B cell (primary cell): ENCODE results near the gene PHRF1. TPM values are rescaled to one million over a fixed set of nuclear protein-coding genes. Genes with fewer than 3 reads are reported as not detected.

Source experiments
- ATAC-seq: fragments of 200-7000 bp; cut with Tn5 transposase; one replicate; pipeline ENCODE4 v1.10.0; 2021; ENCODE audit warnings: low read depth, mild to moderate bottlenecking, moderate number of reproducible peaks, moderate library complexity
- CTCF ChIA-PET: fragments of 350-600 bp; sonication (Branson Sonifier 250); formaldehyde crosslinking; loops from one replicate; lab custom pipeline; 2021; ENCODE audit warnings: antibody characterized with exemption, inconsistent platforms; lab: Charles Lee
- POLR2A ChIA-PET: fragments of 350-600 bp; sonication (Branson Sonifier 250); formaldehyde crosslinking; loops from one replicate; lab custom pipeline; 2021; ENCODE audit warnings: antibody characterized with exemption; lab: Charles Lee
- DNase-seq: peaks from one replicate; pipeline ENCODE4 v3.0.0; 2013
- H2AFZ ChIP-seq: 2 replicates; pipeline ENCODE4 v1.6.1; 2012; ENCODE audit warnings: mild to moderate bottlenecking, low read depth, low read length; ENCODE audit not compliant: insufficient read depth, poor library complexity, severe bottlenecking
- H3K27ac ChIP-seq, 2 donors: 1 replicate in 1 of 2; 2 replicates in 1 of 2; pipeline ENCODE4 v1.5.1; 2012 to 2013; ENCODE audit warnings: low read length in 2 of 2, mild to moderate bottlenecking in 2 of 2, moderate library complexity in 1 of 2
- H3K27me3 ChIP-seq, 4 experiments: fragments of 200-600 bp in 1 of 4; sonication (generic) in 1 of 4; replicated peaks in 1 of 4; 1 replicate in 2 of 4; 2 replicates in 2 of 4; pipeline versions ENCODE4 v1.6.1 to v1.7.0; 2013 to 2016; ENCODE audit warnings: low read length in 3 of 4, mild to moderate bottlenecking in 2 of 4, mixed read lengths in 1 of 4, moderate library complexity in 1 of 4; ENCODE audit not compliant: insufficient read depth in 4 of 4, control insufficient read depth in 3 of 4; ENCODE audit errors: control extremely low read depth in 1 of 4
- H3K36me3 ChIP-seq, 2 experiments: replicated peaks in 1 of 2; 1 replicate in 1 of 2; 2 replicates in 1 of 2; pipeline versions ENCODE4 v1.6.1 to v1.7.1; 2013; ENCODE audit warnings: low read length in 1 of 2; ENCODE audit not compliant: insufficient read depth in 2 of 2, control insufficient read depth in 1 of 2; ENCODE audit errors: control extremely low read depth in 1 of 2, extremely low read depth in 1 of 2
- H3K4me1 ChIP-seq, 2 donors: fragments of 200-600 bp in 1 of 2; sonication (generic) in 1 of 2; 1 replicate in 1 of 2; 2 replicates in 1 of 2; pipeline versions ENCODE4 v1.5.1 to v1.6.1; 2013 to 2017; ENCODE audit warnings: low read length in 2 of 2; ENCODE audit not compliant: control insufficient read depth in 2 of 2, insufficient read depth in 2 of 2
- H3K4me2 ChIP-seq: replicated peaks from 2 replicates; pipeline ENCODE3; 2012; ENCODE audit warnings: mild to moderate bottlenecking, low read depth, low read length; ENCODE audit not compliant: poor library complexity, severe bottlenecking
- H3K4me3 ChIP-seq, 5 experiments: fragments of 200-600 bp in 1 of 5; sonication (generic) in 1 of 5; 1 replicate in 3 of 5; 2 replicates in 2 of 5; pipeline versions ENCODE4 v1.5.1 to v1.7.0; 2011 to 2016; ENCODE audit warnings: low read length in 4 of 5, mild to moderate bottlenecking in 4 of 5, low read depth in 2 of 5, control low read depth in 1 of 5, moderate library complexity in 1 of 5; ENCODE audit not compliant: insufficient read depth in 1 of 5; ENCODE audit errors: control extremely low read depth in 1 of 5, extremely low read depth in 1 of 5
- H3K79me2 ChIP-seq: fragments of 200-600 bp; sonication (generic); one replicate; pipeline ENCODE4 v1.6.0; 2016; ENCODE audit warnings: low read length; ENCODE audit not compliant: control insufficient read depth, insufficient read depth
- H3K9ac ChIP-seq: fragments of 200-600 bp; sonication (generic); 2 replicates; pipeline ENCODE4 v1.6.1; 2017; ENCODE audit warnings: mild to moderate bottlenecking, low read length, moderate library complexity
- H3K9me3 ChIP-seq, 3 donors: one replicate each; pipeline versions ENCODE4 v1.6.1 to v1.7.1; 2013; ENCODE audit warnings: low read length in 2 of 3; ENCODE audit not compliant: control insufficient read depth in 2 of 3, insufficient read depth in 1 of 3; ENCODE audit errors: control extremely low read depth in 1 of 3
- H4K20me1 ChIP-seq: 2 replicates; pipeline ENCODE4 v1.6.0; 2012; ENCODE audit warnings: mild to moderate bottlenecking, low read length; ENCODE audit not compliant: insufficient read depth, control insufficient read depth, poor library complexity, severe bottlenecking
- H3K27ac Mint-ChIP-seq: one replicate; pipeline ENCODE4 v1.8.0; 2021; ENCODE audit warnings: mixed read lengths
- H3K27me3 Mint-ChIP-seq: one replicate; pipeline ENCODE4 v1.8.0; 2021; ENCODE audit warnings: mixed read lengths
- H3K4me1 Mint-ChIP-seq: one replicate; pipeline ENCODE4 v1.8.0; 2021; ENCODE audit warnings: mixed read lengths
- H3K4me3 Mint-ChIP-seq: one replicate; pipeline ENCODE4 v1.8.0; 2021; ENCODE audit warnings: mixed read lengths
- H3K9me3 Mint-ChIP-seq: one replicate; pipeline ENCODE4 v1.8.0; 2022; ENCODE audit warnings: mixed read lengths; ENCODE audit not compliant: insufficient read depth
- EZH2 ChIP-seq: IDR thresholded peaks from 2 replicates; pipeline ENCODE4 v1.6.1; 2012; ENCODE audit warnings: borderline replicate concordance, low read depth, mild to moderate bottlenecking, moderate library complexity, low read length; ENCODE audit not compliant: insufficient read depth, poor library complexity, severe bottlenecking
- WGBS: methylation state at CpG from one replicate; pipeline ENCODE4 v1.1.5; 2013; ENCODE audit warnings: missing lambda C conversion rate; ENCODE audit not compliant: insufficient coverage; 5-methylcytosine and 5-hydroxymethylcytosine counted together
- intact Hi-C: fragments of 100-400 bp; cut with micrococcal nuclease; formaldehyde crosslinking; loops from one replicate; pipeline ENCODE4 v1.10.0; 2022
- polyA plus RNA-seq: library from polyadenylated mRNA; depleted of rRNA; stranded (reverse); fragments of >200 nt; gene quantifications from 2 replicates; pipeline ENCODE4 v1.2.3, GENCODE V29; 2012
- total RNA-seq, 2 donors: library from RNA; stranded (reverse); fragments of 120-200 nt in 1 of 2; gene quantifications; 1 replicate in 1 of 2; 2 replicates in 1 of 2; pipeline versions ENCODE4 v1.2.3 to v1.2.4, GENCODE V29; 2013 to 2022
- TF ChIP-seq, protein P1 (sequence below): fragments of 200-600 bp; IDR thresholded peaks from one replicate; pipeline ENCODE4 v1.8.0; 2022; ENCODE audit warnings: antibody characterized with exemption, mild to moderate bottlenecking

Gene PHRF1
- total and polyA plus RNA-seq, 2 donors (not counting 1 experiment from before 2014, with no cell fraction given), result 22.3 to 57.9 TPM

DNA sequence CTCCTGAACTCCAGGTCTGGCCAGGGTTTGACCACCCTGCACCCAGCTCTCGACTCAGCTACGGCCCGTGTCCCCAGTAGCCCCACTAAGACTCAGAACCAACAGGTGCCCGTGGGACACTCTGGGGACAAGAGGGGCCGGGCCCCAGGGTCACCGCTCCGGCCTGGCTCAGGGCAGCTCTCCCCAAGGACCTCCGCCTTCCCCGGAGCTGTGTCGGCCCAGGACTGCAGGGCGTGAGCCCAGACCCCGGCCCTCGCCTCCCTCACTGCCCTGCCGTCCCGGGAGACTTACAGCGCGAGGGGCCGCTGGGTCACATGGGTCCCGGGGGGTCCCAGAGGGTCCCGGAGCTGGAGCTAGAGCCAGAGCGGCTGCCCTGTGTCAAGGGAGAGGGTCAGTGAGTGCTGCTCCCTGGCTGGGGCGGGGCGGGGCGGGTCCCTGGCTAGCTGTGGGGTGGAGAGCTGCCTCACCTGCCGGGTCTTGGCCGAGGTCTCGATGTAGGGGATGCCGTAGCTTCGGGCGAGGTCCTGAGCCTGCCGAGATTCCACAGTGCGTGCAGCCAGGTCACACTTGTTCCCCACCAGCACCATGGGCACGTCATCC is 43.2 kb upstream of the PHRF1 start:
- Histone ChIP-seq H3K27me3 (no peaks in the 10 kb centered on the region), H3K79me2 (peaks cover 21% of the 10 kb centered on the region), H3K4me3 (no peak overlapping the region), H3K27ac (no peak overlapping the region), H3K4me2 (no peak overlapping the region), H2AFZ (no peak overlapping the region), H3K9ac (no peak overlapping the region), H3K36me3 (peaks cover 0 to 25% of the 10 kb centered on the region in 2 experiments), H3K4me1 (peaks cover 15 to 28% of the 10 kb centered on the region in 2 donors), H3K9me3 (no peaks in the 10 kb centered on the region), H4K20me1 (peaks cover 36% of the 10 kb centered on the region)
- TF ChIP-seq EZH2, result no peak
- TF ChIP-seq, protein P1, sequence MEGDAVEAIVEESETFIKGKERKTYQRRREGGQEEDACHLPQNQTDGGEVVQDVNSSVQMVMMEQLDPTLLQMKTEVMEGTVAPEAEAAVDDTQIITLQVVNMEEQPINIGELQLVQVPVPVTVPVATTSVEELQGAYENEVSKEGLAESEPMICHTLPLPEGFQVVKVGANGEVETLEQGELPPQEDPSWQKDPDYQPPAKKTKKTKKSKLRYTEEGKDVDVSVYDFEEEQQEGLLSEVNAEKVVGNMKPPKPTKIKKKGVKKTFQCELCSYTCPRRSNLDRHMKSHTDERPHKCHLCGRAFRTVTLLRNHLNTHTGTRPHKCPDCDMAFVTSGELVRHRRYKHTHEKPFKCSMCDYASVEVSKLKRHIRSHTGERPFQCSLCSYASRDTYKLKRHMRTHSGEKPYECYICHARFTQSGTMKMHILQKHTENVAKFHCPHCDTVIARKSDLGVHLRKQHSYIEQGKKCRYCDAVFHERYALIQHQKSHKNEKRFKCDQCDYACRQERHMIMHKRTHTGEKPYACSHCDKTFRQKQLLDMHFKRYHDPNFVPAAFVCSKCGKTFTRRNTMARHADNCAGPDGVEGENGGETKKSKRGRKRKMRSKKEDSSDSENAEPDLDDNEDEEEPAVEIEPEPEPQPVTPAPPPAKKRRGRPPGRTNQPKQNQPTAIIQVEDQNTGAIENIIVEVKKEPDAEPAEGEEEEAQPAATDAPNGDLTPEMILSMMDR, result no peak
- intact Hi-C loops, result no loop called here
- ChIA-PET POLR2A (interaction anchor here (0.6 kb wide), 1 partner anchor 241 kb away, joined by 3 read pairs; no protein-coding TSS in a partner anchor), CTCF (interaction anchor here (2.2 kb wide), 1 partner anchor 14 kb away, joined by 6 read pairs; no protein-coding TSS in a partner anchor)
- Mint-ChIP-seq H3K27me3 (no peaks in the 10 kb centered on the region), H3K9me3 (no peaks in the 10 kb centered on the region), H3K27ac (no peak overlapping the region), H3K4me3 (no peak overlapping the region), H3K4me1 (peaks cover 13% of the 10 kb centered on the region)
- DNase-seq, result peak; percentile 36
- WGBS, result 97% methylated on average over 30 of the region's 33 CpGs
- ATAC-seq, result no peak
